Nephron progenitor cell (in vitro differentiated cells): ENCODE results near the gene AQP10.
"Not testable (repeated sequence)": the region's sequence is repeated elsewhere in the genome, so short reads cannot be mapped to it uniquely, and the experiment has no call there.

Experiments
- DNase-seq: peaks from one replicate; pipeline ENCODE4 v3.0.0; 2021
- H3K27ac Mint-ChIP-seq: 2 replicates; pipeline ENCODE4 v1.8.0; 2021; ENCODE audit warnings: mild to moderate bottlenecking, moderate library complexity, mixed read lengths
- H3K27me3 Mint-ChIP-seq: 2 replicates; pipeline ENCODE4 v1.8.0; 2021; ENCODE audit warnings: mild to moderate bottlenecking, low read depth, mixed read lengths; ENCODE audit not compliant: poor library complexity
- H3K36me3 Mint-ChIP-seq: 2 replicates; pipeline ENCODE4 v1.8.0; 2021; ENCODE audit warnings: low read depth, mixed read lengths
- H3K4me1 Mint-ChIP-seq: 2 replicates; pipeline ENCODE4 v1.8.0; 2021; ENCODE audit warnings: mixed read lengths
- H3K4me3 Mint-ChIP-seq: 2 replicates; pipeline ENCODE4 v1.8.0; 2021; ENCODE audit warnings: mild to moderate bottlenecking, moderate library complexity, mixed read lengths
- H3K9me3 Mint-ChIP-seq: 2 replicates; pipeline ENCODE4 v1.8.0; 2021; ENCODE audit warnings: mild to moderate bottlenecking, moderate library complexity, mixed read lengths
- TF ChIP-seq, protein P1 (sequence below): fragments of 200-600 bp; sonication (generic); IDR thresholded peaks from 2 replicates; pipeline ENCODE4 v1.5.0; 2021; ENCODE audit warnings: antibody characterized with exemption

The AQP10 gene

DNA sequence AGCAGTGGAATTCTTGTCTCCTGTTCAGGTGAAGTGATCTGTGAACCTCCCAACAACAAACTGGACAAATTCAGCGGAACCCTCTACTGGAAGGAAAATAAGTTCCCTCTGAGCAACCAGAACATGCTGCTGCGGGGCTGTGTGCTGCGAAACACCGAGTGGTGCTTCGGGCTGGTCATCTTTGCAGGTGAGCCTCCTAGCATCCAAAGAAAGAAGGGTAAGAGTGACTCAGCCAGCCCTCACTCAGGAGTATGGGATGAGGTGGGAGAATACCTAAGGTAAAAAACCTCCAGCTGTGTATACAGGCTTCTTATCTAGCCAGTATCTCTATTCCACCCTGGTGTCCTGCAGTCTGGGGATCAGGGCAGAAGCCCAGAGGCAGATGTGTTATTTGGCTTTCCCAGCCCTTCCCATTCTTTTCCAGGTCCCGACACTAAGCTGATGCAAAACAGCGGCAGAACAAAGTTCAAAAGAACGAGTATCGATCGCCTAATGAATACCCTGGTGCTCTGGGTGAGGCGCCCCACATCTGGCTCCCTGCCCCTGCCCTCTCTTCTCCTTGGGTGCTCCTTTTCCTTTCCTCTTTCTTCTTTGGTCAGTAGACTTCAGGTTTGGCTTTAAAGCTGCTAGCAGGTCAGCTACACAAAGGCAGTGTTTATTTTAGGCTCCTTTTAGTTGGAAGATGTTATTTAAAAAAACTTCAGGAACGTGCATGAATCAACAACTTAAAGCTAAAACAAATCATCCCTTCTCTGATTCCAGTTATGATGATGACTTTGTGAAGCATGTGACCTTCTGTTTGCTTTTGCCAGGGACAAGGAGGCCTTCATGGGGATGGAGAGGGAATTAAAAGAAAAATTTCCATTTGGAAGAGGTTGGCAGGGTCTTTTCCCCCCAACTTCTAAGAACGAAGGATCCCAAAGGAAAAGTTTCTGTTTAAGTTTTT, 13.5 kb downstream of the AQP10 start:
- DNase-seq, result no peak
- Mint-ChIP-seq H3K27me3 (no peaks in the 10 kb centered on the region), H3K4me1 (peaks cover 8% of the 10 kb centered on the region), H3K36me3 (peaks cover 66% of the 10 kb centered on the region), H3K9me3 (no peaks in the 10 kb centered on the region), H3K4me3 (no peak overlapping the region), H3K27ac (no peak overlapping the region)
- TF ChIP-seq, protein P1, sequence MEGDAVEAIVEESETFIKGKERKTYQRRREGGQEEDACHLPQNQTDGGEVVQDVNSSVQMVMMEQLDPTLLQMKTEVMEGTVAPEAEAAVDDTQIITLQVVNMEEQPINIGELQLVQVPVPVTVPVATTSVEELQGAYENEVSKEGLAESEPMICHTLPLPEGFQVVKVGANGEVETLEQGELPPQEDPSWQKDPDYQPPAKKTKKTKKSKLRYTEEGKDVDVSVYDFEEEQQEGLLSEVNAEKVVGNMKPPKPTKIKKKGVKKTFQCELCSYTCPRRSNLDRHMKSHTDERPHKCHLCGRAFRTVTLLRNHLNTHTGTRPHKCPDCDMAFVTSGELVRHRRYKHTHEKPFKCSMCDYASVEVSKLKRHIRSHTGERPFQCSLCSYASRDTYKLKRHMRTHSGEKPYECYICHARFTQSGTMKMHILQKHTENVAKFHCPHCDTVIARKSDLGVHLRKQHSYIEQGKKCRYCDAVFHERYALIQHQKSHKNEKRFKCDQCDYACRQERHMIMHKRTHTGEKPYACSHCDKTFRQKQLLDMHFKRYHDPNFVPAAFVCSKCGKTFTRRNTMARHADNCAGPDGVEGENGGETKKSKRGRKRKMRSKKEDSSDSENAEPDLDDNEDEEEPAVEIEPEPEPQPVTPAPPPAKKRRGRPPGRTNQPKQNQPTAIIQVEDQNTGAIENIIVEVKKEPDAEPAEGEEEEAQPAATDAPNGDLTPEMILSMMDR, result no peak

- Mint-ChIP-seq H3K4me1 (no peaks in the 10 kb centered on the region), H3K27ac (peak overlapping the region; percentile 82), H3K4me3 (no peak overlapping the region), H3K27me3 (no peaks in the 10 kb centered on the region), H3K36me3 (peaks cover 74% of the 10 kb centered on the region), H3K9me3 (no peaks in the 10 kb centered on the region)
- DNase-seq, result peak; percentile 86
- TF ChIP-seq, protein P1, result peak; percentile 86
Observed at GRCh38 chr1:154335025-154335714, 14.3 kb downstream of the AQP10 start.

DNA sequence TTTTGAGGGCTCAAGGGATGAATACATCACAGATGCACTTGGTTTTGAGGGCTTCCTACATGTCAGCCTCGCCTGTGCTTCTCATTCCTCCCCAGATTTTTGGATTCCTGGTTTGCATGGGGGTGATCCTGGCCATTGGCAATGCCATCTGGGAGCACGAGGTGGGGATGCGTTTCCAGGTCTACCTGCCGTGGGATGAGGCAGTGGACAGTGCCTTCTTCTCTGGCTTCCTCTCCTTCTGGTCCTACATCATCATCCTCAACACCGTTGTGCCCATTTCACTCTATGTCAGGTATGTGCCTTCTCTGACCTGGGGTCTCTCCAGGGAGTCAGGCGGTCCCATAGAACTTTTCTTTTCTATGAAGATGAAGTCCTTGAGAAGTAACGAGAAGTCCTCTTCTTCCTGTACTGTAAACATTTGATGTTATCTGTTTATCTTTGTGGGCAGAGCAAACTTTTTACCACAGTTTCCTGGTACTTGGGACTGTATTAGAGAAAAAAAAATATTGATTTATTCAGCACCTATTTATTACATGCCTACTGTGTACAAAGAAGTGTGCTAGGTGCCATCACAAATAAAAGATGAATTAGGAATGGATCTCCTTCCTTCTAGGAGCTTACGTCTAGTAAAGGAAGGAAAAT, 16.5 kb downstream of the AQP10 start:
- Mint-ChIP-seq H3K27ac (no peak overlapping the region), H3K27me3 (no peaks in the 10 kb centered on the region), H3K4me1 (no peaks in the 10 kb centered on the region), H3K4me3 (no peak overlapping the region), H3K9me3 (no peaks in the 10 kb centered on the region), H3K36me3 (peaks cover 64% of the 10 kb centered on the region)
- TF ChIP-seq, protein P1, result no peak
- DNase-seq, result no peak

DNA sequence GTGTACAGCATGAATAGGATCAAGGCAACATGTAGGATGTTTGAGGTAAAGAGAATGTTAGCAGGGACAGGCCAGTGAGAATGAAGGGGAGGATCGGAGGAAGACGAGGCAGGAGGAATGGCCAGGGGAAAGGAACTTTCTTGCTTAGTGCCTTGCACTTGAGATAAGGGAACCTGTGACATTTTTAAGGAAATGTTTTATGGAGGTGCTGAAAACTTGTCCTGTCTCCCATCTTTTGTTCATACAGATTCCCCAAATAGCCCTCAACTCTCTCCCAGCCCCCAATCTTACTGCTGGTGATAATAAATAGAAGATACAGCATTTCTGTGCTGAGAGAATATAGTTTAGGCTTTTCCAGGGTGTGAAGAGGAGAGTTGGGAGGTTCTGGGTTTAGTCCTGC, 18.0 kb downstream of the AQP10 start:
- Mint-ChIP-seq H3K27ac (no peak overlapping the region), H3K36me3 (peaks cover 66% of the 10 kb centered on the region), H3K27me3 (no peaks in the 10 kb centered on the region), H3K9me3 (no peaks in the 10 kb centered on the region), H3K4me3 (no peak overlapping the region), H3K4me1 (no peaks in the 10 kb centered on the region)
- DNase-seq, result no peak
- TF ChIP-seq, protein P1, result no peak

DNA sequence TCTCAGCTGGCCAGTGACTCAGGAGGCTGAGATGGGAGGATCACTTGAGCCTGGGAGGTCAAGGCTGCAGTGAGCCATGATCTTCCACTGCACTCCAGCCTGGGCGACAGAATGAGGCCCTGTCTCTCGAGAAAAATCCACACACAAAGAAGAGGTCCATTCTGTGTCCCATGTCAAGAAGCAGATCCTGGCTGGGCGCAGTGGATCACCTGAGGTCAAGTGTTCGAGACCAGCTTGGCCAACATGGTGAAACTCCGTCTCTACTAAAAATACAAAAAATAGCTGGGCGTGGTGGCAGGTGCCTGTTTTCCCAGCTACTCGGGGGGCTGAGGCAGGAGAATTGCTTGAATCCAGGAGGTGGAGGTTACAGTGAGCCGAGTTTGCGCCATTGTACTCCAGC, 20.5 kb downstream of the AQP10 start:
- not testable (repeated sequence) for H3K27me3 Mint-ChIP-seq, H3K27ac Mint-ChIP-seq, H3K9me3 Mint-ChIP-seq, DNase-seq, H3K4me1 Mint-ChIP-seq, H3K4me3 Mint-ChIP-seq
- peaks cover 74% of the 10 kb centered on the region for H3K36me3 Mint-ChIP-seq

GRCh38 chr1:154342132-154342531, 21.2 kb downstream of the AQP10 start:
- DNase-seq, result no peak
- H3K4me1 Mint-ChIP-seq, result no peaks in the 10 kb centered on the region
- no peak overlapping the region for H3K4me3 Mint-ChIP-seq
- H3K36me3 Mint-ChIP-seq, result peaks cover 80% of the 10 kb centered on the region
- H3K27me3 Mint-ChIP-seq, result no peaks in the 10 kb centered on the region
- H3K27ac Mint-ChIP-seq, result peak overlapping the region; percentile 28
- H3K9me3 Mint-ChIP-seq, result no peaks in the 10 kb centered on the region
- TF ChIP-seq, protein P1, result no peak
